GM23338 (cell line): Measurements from ENCODE around the gene CXCL1. TPM values are rescaled to one million over a fixed set of nuclear protein-coding genes. Genes with fewer than 3 reads are reported as not detected.

Source experiments
- ATAC-seq: fragments of 200-7000 bp; cut with Tn5 transposase; 3 replicates; pipeline ENCODE4 v1.9.1; 2020
- DNase-seq: peaks from one replicate; pipeline ENCODE4 v3.0.0-alpha.2; 2015; ENCODE audit warnings: low spot score
- H2AFZ ChIP-seq: fragments of 200-600 bp; sonication (generic); 2 replicates; pipeline ENCODE4 v1.8.0; 2016; ENCODE audit warnings: antibody characterized with exemption, mild to moderate bottlenecking, moderate library complexity
- H3F3A ChIP-seq: fragments of 200-600 bp; sonication (generic); replicated peaks from 2 replicates; pipeline ENCODE4 v1.8.0; 2017; ENCODE audit warnings: antibody characterized with exemption, mixed run types, low read depth
- H3K27ac ChIP-seq: fragments of 200-600 bp; sonication (generic); 2 replicates; pipeline ENCODE4 v1.6.1; 2016; ENCODE audit warnings: low read depth
- H3K27me3 ChIP-seq: fragments of 200-600 bp; sonication (generic); 2 replicates; pipeline ENCODE4 v1.8.0; 2016; ENCODE audit warnings: mild to moderate bottlenecking, mixed run types, moderate library complexity; ENCODE audit not compliant: insufficient read depth
- H3K36me3 ChIP-seq: fragments of 200-600 bp; sonication (generic); 2 replicates; pipeline ENCODE4 v1.8.0; 2016; ENCODE audit warnings: mild to moderate bottlenecking; ENCODE audit not compliant: insufficient read depth
- H3K4me1 ChIP-seq: fragments of 200-600 bp; sonication (generic); 2 replicates; pipeline ENCODE4 v1.8.0; 2016; ENCODE audit warnings: mild to moderate bottlenecking, moderate library complexity; ENCODE audit not compliant: insufficient read depth
- H3K4me2 ChIP-seq: fragments of 200-600 bp; sonication (generic); 2 replicates; pipeline ENCODE4 v1.7.1; 2017; ENCODE audit warnings: mixed run types
- H3K4me3 ChIP-seq: fragments of 200-600 bp; sonication (generic); 2 replicates; pipeline ENCODE4 v1.6.1; 2016; ENCODE audit warnings: mixed run types
- H3K79me2 ChIP-seq: fragments of 200-600 bp; sonication (generic); replicated peaks from 2 replicates; pipeline ENCODE4 v1.8.0; 2017; ENCODE audit warnings: mild to moderate bottlenecking; ENCODE audit not compliant: insufficient read depth
- H3K9me2 ChIP-seq: fragments of 200-600 bp; sonication (generic); 2 replicates; pipeline ENCODE4 v1.8.0; 2017; ENCODE audit not compliant: insufficient read depth
- H4K20me1 ChIP-seq: fragments of 200-600 bp; sonication (generic); replicated peaks from 2 replicates; pipeline ENCODE4 v1.8.0; 2017; ENCODE audit warnings: mild to moderate bottlenecking; ENCODE audit not compliant: insufficient read depth
- H3K27ac Mint-ChIP-seq: 2 replicates; pipeline ENCODE4 v1.8.0; 2020; ENCODE audit warnings: inconsistent platforms, mild to moderate bottlenecking, moderate library complexity, mixed read lengths
- H3K27me3 Mint-ChIP-seq: 3 replicates; pipeline ENCODE4 v1.8.0; 2022; ENCODE audit warnings: low read depth, mild to moderate bottlenecking, moderate library complexity, mixed read lengths, inconsistent platforms; ENCODE audit not compliant: insufficient read depth, poor library complexity
- H3K36me3 Mint-ChIP-seq: 3 replicates; pipeline ENCODE4 v1.8.0; 2021; ENCODE audit warnings: low read depth, mild to moderate bottlenecking, inconsistent platforms, moderate library complexity, mixed read lengths
- H3K4me1 Mint-ChIP-seq: 3 replicates; pipeline ENCODE4 v1.8.0; 2020; ENCODE audit warnings: mild to moderate bottlenecking, inconsistent platforms, mixed read lengths
- H3K4me3 Mint-ChIP-seq: 3 replicates; pipeline ENCODE4 v1.8.0; 2021; ENCODE audit warnings: moderate library complexity, mild to moderate bottlenecking, inconsistent platforms, mixed read lengths
- H3K9me3 Mint-ChIP-seq: 3 replicates; pipeline ENCODE4 v1.8.0; 2020; ENCODE audit warnings: moderate library complexity, mild to moderate bottlenecking, inconsistent platforms, mixed read lengths
- CREB1 ChIP-seq: fragments of 250-450 bp; sonication (Bioruptor Pico); IDR thresholded peaks from 2 replicates; pipeline ENCODE4 v1.5.0; 2020; ENCODE audit warnings: low read depth, mild to moderate bottlenecking, moderate library complexity
- ETS1 ChIP-seq: IDR thresholded peaks from 2 replicates; pipeline ENCODE4 v1.6.1; 2016; ENCODE audit warnings: antibody characterized with exemption
- EZH2 ChIP-seq: fragments of 200-600 bp; sonication (generic); IDR thresholded peaks from one replicate; pipeline ENCODE4 v1.8.0; 2017; ENCODE audit warnings: antibody characterized with exemption, mild to moderate bottlenecking, low read depth; ENCODE audit not compliant: unreplicated experiment
- EZH2phosphoT487 ChIP-seq: fragments of 200-600 bp; sonication (generic); IDR thresholded peaks from one replicate; pipeline ENCODE4 v1.8.1; 2018; ENCODE audit warnings: antibody characterized with exemption; ENCODE audit not compliant: unreplicated experiment
- JUNB ChIP-seq: IDR thresholded peaks from one replicate; pipeline ENCODE4 v1.6.1; 2016; ENCODE audit warnings: antibody characterized with exemption; ENCODE audit not compliant: unreplicated experiment
- NANOG ChIP-seq: IDR thresholded peaks from 2 replicates; pipeline ENCODE4 v1.6.1; 2016; ENCODE audit warnings: antibody characterized with exemption, borderline replicate concordance
- POLR2AphosphoS5 ChIP-seq: IDR thresholded peaks from 2 replicates; pipeline ENCODE4 v1.6.1; 2016; ENCODE audit warnings: antibody characterized with exemption, low read depth
- STAT1 ChIP-seq: IDR thresholded peaks from one replicate; pipeline ENCODE4 v1.6.1; 2016; ENCODE audit warnings: antibody characterized with exemption; ENCODE audit not compliant: unreplicated experiment
- ZNF114 ChIP-seq: fragments of 250-450 bp; sonication (Bioruptor Pico); IDR thresholded peaks from 2 replicates; pipeline ENCODE4 v1.5.0; 2020; ENCODE audit warnings: mild to moderate bottlenecking, moderate library complexity
- polyA plus RNA-seq: library from polyadenylated mRNA; unstranded; fragments of >200 nt; fragmentation: Nextera tagmentation; extraction: Ambion mirVana; gene quantifications from 2 replicates; pipeline ENCODE4 v1.2.1, GENCODE V29; 2016
- total RNA-seq: library from RNA; depleted of rRNA; stranded (reverse); fragments of >200 nt; shearing (Covaris generic); gene quantifications from 2 replicates; pipeline ENCODE4 v1.2.3, GENCODE V29; 2014
- TF ChIP-seq, protein P1 (sequence below), 2 experiments: fragments of 200-600 bp in 1 of 2; sonication (generic) in 1 of 2; conservative IDR thresholded peaks; 2 replicates each; pipeline versions ENCODE4 v1.5.1 to v1.6.1; 2016 to 2017; ENCODE audit warnings: antibody characterized with exemption in 2 of 2, low read depth in 2 of 2, mild to moderate bottlenecking in 2 of 2, moderate library complexity in 1 of 2
- TF ChIP-seq, protein P2 (sequence below): IDR thresholded peaks from one replicate; pipeline ENCODE4 v1.6.1; 2018; ENCODE audit warnings: antibody characterized with exemption; ENCODE audit not compliant: unreplicated experiment

Gene CXCL1
- total and polyA plus RNA-seq, 2 experiments from 2014 or later = 1.6 to 2.5 TPM

- TF ChIP-seq STAT1 (no peak), EZH2phosphoT487 (no peak), CREB1 (CRISPR knock-in tag) (no peak), ZNF114 (CRISPR knock-in tag) (no peak), POLR2AphosphoS5 (no peak), NANOG (no peak), JUNB (no peak), EZH2 (no peak)
- TF ChIP-seq, protein P1, sequence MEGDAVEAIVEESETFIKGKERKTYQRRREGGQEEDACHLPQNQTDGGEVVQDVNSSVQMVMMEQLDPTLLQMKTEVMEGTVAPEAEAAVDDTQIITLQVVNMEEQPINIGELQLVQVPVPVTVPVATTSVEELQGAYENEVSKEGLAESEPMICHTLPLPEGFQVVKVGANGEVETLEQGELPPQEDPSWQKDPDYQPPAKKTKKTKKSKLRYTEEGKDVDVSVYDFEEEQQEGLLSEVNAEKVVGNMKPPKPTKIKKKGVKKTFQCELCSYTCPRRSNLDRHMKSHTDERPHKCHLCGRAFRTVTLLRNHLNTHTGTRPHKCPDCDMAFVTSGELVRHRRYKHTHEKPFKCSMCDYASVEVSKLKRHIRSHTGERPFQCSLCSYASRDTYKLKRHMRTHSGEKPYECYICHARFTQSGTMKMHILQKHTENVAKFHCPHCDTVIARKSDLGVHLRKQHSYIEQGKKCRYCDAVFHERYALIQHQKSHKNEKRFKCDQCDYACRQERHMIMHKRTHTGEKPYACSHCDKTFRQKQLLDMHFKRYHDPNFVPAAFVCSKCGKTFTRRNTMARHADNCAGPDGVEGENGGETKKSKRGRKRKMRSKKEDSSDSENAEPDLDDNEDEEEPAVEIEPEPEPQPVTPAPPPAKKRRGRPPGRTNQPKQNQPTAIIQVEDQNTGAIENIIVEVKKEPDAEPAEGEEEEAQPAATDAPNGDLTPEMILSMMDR (conservative IDR thresholded peaks at IDR 0.05; ENCODE audit: low read depth in 2 of 2) = no peak
Measured at GRCh38 chr4:73839715-73840114, 29.5 kb upstream of the CXCL1 start (continued).

GRCh38 chr4:73841243-73841925 lies 27.8 kb upstream of the CXCL1 start:
- H3K4me3 ChIP-seq = no peak overlapping the region
- H3K79me2 ChIP-seq = no peaks in the 10 kb centered on the region
- no peak overlapping the region for H3K27ac Mint-ChIP-seq
- peaks cover 21% of the 10 kb centered on the region for H3K27me3 ChIP-seq
- peaks cover 25% of the 10 kb centered on the region for H3K4me1 Mint-ChIP-seq
- H3F3A ChIP-seq = no peaks in the 10 kb centered on the region
- no peak for DNase-seq
- peaks cover 8% of the 10 kb centered on the region; the same call in 1 of the 2 replicates for H3K4me1 ChIP-seq
- H3K4me2 ChIP-seq = no peak overlapping the region
- no peak overlapping the region for H3K27ac ChIP-seq
- no peaks in the 10 kb centered on the region for H3K36me3 ChIP-seq
- no peak overlapping the region for H3K4me3 Mint-ChIP-seq
- no peaks in the 10 kb centered on the region for H3K9me2 ChIP-seq
- H3K36me3 Mint-ChIP-seq = no peaks in the 10 kb centered on the region
- H3K9me3 Mint-ChIP-seq = no peaks in the 10 kb centered on the region
- peaks cover 6% of the 10 kb centered on the region for H3K27me3 Mint-ChIP-seq
- H2AFZ ChIP-seq = no peak overlapping the region
- ATAC-seq = no peak
- no peak for TF ChIP-seq ETS1
- no peak for TF ChIP-seq NANOG
- TF ChIP-seq ZNF114 (CRISPR knock-in tag) = no peak
- no peak for TF ChIP-seq EZH2phosphoT487
- no peak for TF ChIP-seq CREB1 (CRISPR knock-in tag)
- no peak for TF ChIP-seq POLR2AphosphoS5
- TF ChIP-seq JUNB = no peak
- TF ChIP-seq EZH2 = no peak
- no peaks in the 10 kb centered on the region for H4K20me1 ChIP-seq

GRCh38 chr4:73842696-73843095 lies 26.5 kb upstream of the CXCL1 start:
- no peak overlapping the region for H3K4me2 ChIP-seq
- H3K4me3 Mint-ChIP-seq = no peak overlapping the region
- H3K36me3 ChIP-seq = no peaks in the 10 kb centered on the region
- H3F3A ChIP-seq = no peaks in the 10 kb centered on the region
- no peak overlapping the region for H3K4me3 ChIP-seq
- H3K4me1 Mint-ChIP-seq = peaks cover 21% of the 10 kb centered on the region
- H3K4me1 ChIP-seq = peaks cover 8% of the 10 kb centered on the region; the same call in 1 of the 2 replicates
- no peaks in the 10 kb centered on the region for H4K20me1 ChIP-seq
- DNase-seq (no peak), ATAC-seq (no peak)
- H3K79me2 ChIP-seq = no peaks in the 10 kb centered on the region
- H3K27ac ChIP-seq = no peak overlapping the region
- H3K36me3 Mint-ChIP-seq = no peaks in the 10 kb centered on the region
- no peaks in the 10 kb centered on the region for H3K9me3 Mint-ChIP-seq
- peaks cover 12% of the 10 kb centered on the region for H3K27me3 ChIP-seq
- no peaks in the 10 kb centered on the region for H3K9me2 ChIP-seq
- H2AFZ ChIP-seq = peak overlapping the region; percentile 33; the same call in 1 of the 2 replicates
- no peak overlapping the region for H3K27ac Mint-ChIP-seq
- H3K27me3 Mint-ChIP-seq = no peaks in the 10 kb centered on the region
- TF ChIP-seq, protein P1 (conservative IDR thresholded peaks at IDR 0.05; ENCODE audit: low read depth in 2 of 2) = no peak
- TF ChIP-seq NANOG (no peak), POLR2AphosphoS5 (no peak), ZNF114 (CRISPR knock-in tag) (no peak), EZH2 (no peak), EZH2phosphoT487 (no peak)
- TF ChIP-seq, protein P2, sequence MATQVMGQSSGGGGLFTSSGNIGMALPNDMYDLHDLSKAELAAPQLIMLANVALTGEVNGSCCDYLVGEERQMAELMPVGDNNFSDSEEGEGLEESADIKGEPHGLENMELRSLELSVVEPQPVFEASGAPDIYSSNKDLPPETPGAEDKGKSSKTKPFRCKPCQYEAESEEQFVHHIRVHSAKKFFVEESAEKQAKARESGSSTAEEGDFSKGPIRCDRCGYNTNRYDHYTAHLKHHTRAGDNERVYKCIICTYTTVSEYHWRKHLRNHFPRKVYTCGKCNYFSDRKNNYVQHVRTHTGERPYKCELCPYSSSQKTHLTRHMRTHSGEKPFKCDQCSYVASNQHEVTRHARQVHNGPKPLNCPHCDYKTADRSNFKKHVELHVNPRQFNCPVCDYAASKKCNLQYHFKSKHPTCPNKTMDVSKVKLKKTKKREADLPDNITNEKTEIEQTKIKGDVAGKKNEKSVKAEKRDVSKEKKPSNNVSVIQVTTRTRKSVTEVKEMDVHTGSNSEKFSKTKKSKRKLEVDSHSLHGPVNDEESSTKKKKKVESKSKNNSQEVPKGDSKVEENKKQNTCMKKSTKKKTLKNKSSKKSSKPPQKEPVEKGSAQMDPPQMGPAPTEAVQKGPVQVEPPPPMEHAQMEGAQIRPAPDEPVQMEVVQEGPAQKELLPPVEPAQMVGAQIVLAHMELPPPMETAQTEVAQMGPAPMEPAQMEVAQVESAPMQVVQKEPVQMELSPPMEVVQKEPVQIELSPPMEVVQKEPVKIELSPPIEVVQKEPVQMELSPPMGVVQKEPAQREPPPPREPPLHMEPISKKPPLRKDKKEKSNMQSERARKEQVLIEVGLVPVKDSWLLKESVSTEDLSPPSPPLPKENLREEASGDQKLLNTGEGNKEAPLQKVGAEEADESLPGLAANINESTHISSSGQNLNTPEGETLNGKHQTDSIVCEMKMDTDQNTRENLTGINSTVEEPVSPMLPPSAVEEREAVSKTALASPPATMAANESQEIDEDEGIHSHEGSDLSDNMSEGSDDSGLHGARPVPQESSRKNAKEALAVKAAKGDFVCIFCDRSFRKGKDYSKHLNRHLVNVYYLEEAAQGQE = no peak
